CD14-positive monocyte (primary cell): ENCODE results near the gene ANKRD1. TPM values are rescaled to one million over a fixed set of nuclear protein-coding genes. Genes with fewer than 3 reads are reported as not detected.

ENCODE experiments used
- DNase-seq, 3 donors: peaks; one replicate each; pipeline ENCODE4 v3.0.0-alpha.2; 2011 to 2022
- H2AFZ ChIP-seq: 2 replicates; pipeline ENCODE4 v1.6.0; 2012; ENCODE audit warnings: mild to moderate bottlenecking, low read depth, low read length, inconsistent platforms; ENCODE audit not compliant: insufficient read depth, poor library complexity, severe bottlenecking
- H3K27ac ChIP-seq, 2 donors: 1 replicate in 1 of 2; 2 replicates in 1 of 2; pipeline ENCODE4 v1.5.1; 2012 to 2013; ENCODE audit warnings: low read length in 2 of 2, control low read depth in 1 of 2, inconsistent platforms in 1 of 2, low read depth in 1 of 2, mild to moderate bottlenecking in 1 of 2
- H3K27me3 ChIP-seq, 2 donors: one replicate each; pipeline versions ENCODE4 v1.6.0 to v1.6.1; 2011 to 2013; ENCODE audit warnings: low read length in 2 of 2; ENCODE audit not compliant: control insufficient read depth in 2 of 2, insufficient read depth in 2 of 2
- H3K36me3 ChIP-seq, 2 donors: replicated peaks in 1 of 2; 1 replicate in 1 of 2; 2 replicates in 1 of 2; pipeline versions ENCODE4 v1.5.1 to v1.6.1; 2012 to 2013; ENCODE audit warnings: low read length in 2 of 2, control low read depth in 1 of 2, inconsistent platforms in 1 of 2, mild to moderate bottlenecking in 1 of 2; ENCODE audit not compliant: insufficient read depth in 2 of 2, control insufficient read depth in 1 of 2
- H3K4me1 ChIP-seq, 2 donors: 1 replicate in 1 of 2; 2 replicates in 1 of 2; pipeline versions ENCODE4 v1.5.1 to v1.6.1; 2012 to 2013; ENCODE audit warnings: low read length in 2 of 2, control low read depth in 1 of 2, inconsistent platforms in 1 of 2, mild to moderate bottlenecking in 1 of 2, moderate library complexity in 1 of 2; ENCODE audit not compliant: insufficient read depth in 2 of 2, control insufficient read depth in 1 of 2
- H3K4me2 ChIP-seq: replicated peaks from 2 replicates; pipeline ENCODE3; 2012; ENCODE audit warnings: low read length, moderate library complexity, mild to moderate bottlenecking; ENCODE audit not compliant: poor library complexity, severe bottlenecking; ENCODE audit errors: extremely low read depth
- H3K4me3 ChIP-seq, 3 experiments: fragments of 200-600 bp in 1 of 3; sonication (generic) in 1 of 3; replicated peaks in 1 of 3; 1 replicate in 2 of 3; 2 replicates in 1 of 3; pipeline ENCODE4 v1.5.1; 2011 to 2013; ENCODE audit warnings: low read length in 3 of 3, mild to moderate bottlenecking in 3 of 3, control low read depth in 2 of 3, low read depth in 2 of 3, inconsistent platforms in 1 of 3, moderate library complexity in 1 of 3
- H3K79me2 ChIP-seq: 2 replicates; pipeline ENCODE4 v1.6.0; 2012; ENCODE audit warnings: mild to moderate bottlenecking, control low read depth, inconsistent platforms, low read length, moderate library complexity; ENCODE audit not compliant: insufficient read depth
- H3K9ac ChIP-seq: 2 replicates; pipeline ENCODE4 v1.6.0; 2017; ENCODE audit warnings: low read length, mild to moderate bottlenecking; ENCODE audit not compliant: insufficient read depth, poor library complexity, severe bottlenecking
- H3K9me3 ChIP-seq, 2 donors: replicated peaks in 1 of 2; 1 replicate in 1 of 2; 2 replicates in 1 of 2; pipeline versions ENCODE4 v1.5.1 to v1.6.1; 2012 to 2013; ENCODE audit warnings: low read length in 2 of 2, control low read depth in 1 of 2; ENCODE audit not compliant: control insufficient read depth in 1 of 2, insufficient read depth in 1 of 2
- H4K20me1 ChIP-seq: 2 replicates; pipeline ENCODE4 v1.6.0; 2012; ENCODE audit warnings: mild to moderate bottlenecking, low read length, control low read depth, moderate library complexity; ENCODE audit not compliant: insufficient read depth
- H3K27ac Mint-ChIP-seq, 7 donors: one replicate each; pipeline ENCODE4 v1.8.0; 2020; ENCODE audit warnings: mild to moderate bottlenecking in 7 of 7, mixed read lengths in 7 of 7, moderate library complexity in 6 of 7, inconsistent platforms in 2 of 7
- H3K27me3 Mint-ChIP-seq, 3 donors: one replicate each; pipeline ENCODE4 v1.8.0; 2021 to 2022; ENCODE audit warnings: low read depth in 3 of 3, mild to moderate bottlenecking in 3 of 3, mixed read lengths in 3 of 3, moderate library complexity in 3 of 3, inconsistent platforms in 1 of 3
- H3K36me3 Mint-ChIP-seq, 2 donors: one replicate each; pipeline ENCODE4 v1.8.0; 2020; ENCODE audit warnings: mixed read lengths in 2 of 2, inconsistent platforms in 1 of 2, mild to moderate bottlenecking in 1 of 2
- H3K4me1 Mint-ChIP-seq: one replicate; pipeline ENCODE4 v1.8.0; 2020; ENCODE audit warnings: mild to moderate bottlenecking, mixed read lengths
- H3K4me3 Mint-ChIP-seq, 2 donors: one replicate each; pipeline ENCODE4 v1.8.0; 2020; ENCODE audit warnings: mild to moderate bottlenecking in 2 of 2, mixed read lengths in 2 of 2, moderate library complexity in 1 of 2
- H3K9me3 Mint-ChIP-seq, 7 donors: one replicate each; pipeline ENCODE4 v1.8.0; 2020 to 2022; ENCODE audit warnings: mixed read lengths in 7 of 7, mild to moderate bottlenecking in 6 of 7, moderate library complexity in 6 of 7, inconsistent platforms in 2 of 7
- CTCF ChIP-seq: fragments of 200-600 bp; IDR thresholded peaks from one replicate; pipeline ENCODE4 v1.8.0; 2022; ENCODE audit warnings: antibody characterized with exemption, mild to moderate bottlenecking
- WGBS: methylation state at CpG from one replicate; pipeline ENCODE4 v1.1.5; 2013; ENCODE audit warnings: missing lambda C conversion rate; ENCODE audit not compliant: insufficient coverage; 5-methylcytosine and 5-hydroxymethylcytosine counted together
- intact Hi-C, 2 donors: fragments of 100-400 bp; cut with micrococcal nuclease; formaldehyde crosslinking; loops; one replicate each; pipeline versions ENCODE4 v1.15.0 to v1.15.1; 2023
- polyA plus RNA-seq, 3 donors: library from polyadenylated mRNA; depleted of rRNA in 1 of 3; unstranded in 2 of 3; stranded (reverse) in 1 of 3; fragments of 300-500 nt in 2 of 3; fragments of >200 nt in 1 of 3; fragmentation: Illumina TruSeq in 2 of 3; gene quantifications; 1 replicate in 2 of 3; 2 replicates in 1 of 3; pipeline ENCODE4 v1.2.3, GENCODE V29; 2012 to 2021

ANKRD1 gene
- polyA plus RNA-seq, 3 donors: not detected

GRCh38 chr10:90916392-90917237 lies 4.3 kb downstream of the ANKRD1 start:
- Histone ChIP-seq H2AFZ (no peak overlapping the region), H4K20me1 (no peaks in the 10 kb centered on the region), H3K36me3 (no peaks in the 10 kb centered on the region), H3K4me3 (no peak overlapping the region), H3K4me2 (no peak overlapping the region), H3K9ac (no peak overlapping the region), H3K9me3 (no peaks in the 10 kb centered on the region), H3K79me2 (no peaks in the 10 kb centered on the region), H3K27me3 (no peaks in the 10 kb centered on the region), H3K4me1 (no peaks in the 10 kb centered on the region), H3K27ac (no peak overlapping the region)
- Mint-ChIP-seq H3K4me1 (peaks cover 4% of the 10 kb centered on the region), H3K36me3 (no peaks in the 10 kb centered on the region), H3K4me3 (no peak overlapping the region), H3K27ac (peak overlapping the region in 1 of 7 donors; percentile 9), H3K9me3 (no peaks in the 10 kb centered on the region), H3K27me3 (peaks cover 5 to 6% (median 6%) of the 10 kb centered on the region in 3 donors)
- intact Hi-C loops: loop anchor here in 1 of 2 donors (10.0 kb wide), 1 partner anchor 338 kb away; no protein-coding TSS in a partner anchor
- DNase-seq: no peak
- no peak for TF ChIP-seq CTCF
- 80% methylated on average over 1 of the region's 6 CpGs for WGBS

GRCh38 chr10:90915766-90916075 lies 5.2 kb downstream of the ANKRD1 start:
- 75% methylated on average over 8 of the region's 11 CpGs for WGBS
- no peak for DNase-seq
- no peaks in the 10 kb centered on the region for H3K36me3 ChIP-seq
- H3K79me2 ChIP-seq: no peaks in the 10 kb centered on the region
- no peaks in the 10 kb centered on the region for H3K9me3 ChIP-seq
- no peak for TF ChIP-seq CTCF
- H3K4me2 ChIP-seq: no peak overlapping the region
- no peaks in the 10 kb centered on the region for H4K20me1 ChIP-seq
- no peak overlapping the region for H3K27ac ChIP-seq
- H3K4me1 Mint-ChIP-seq: peaks cover 2% of the 10 kb centered on the region
- H3K27me3 ChIP-seq: no peaks in the 10 kb centered on the region
- no peak overlapping the region for H3K4me3 Mint-ChIP-seq
- H3K36me3 Mint-ChIP-seq: no peaks in the 10 kb centered on the region
- no peak overlapping the region for H2AFZ ChIP-seq
- H3K4me3 ChIP-seq: no peak overlapping the region
- no peaks in the 10 kb centered on the region for H3K4me1 ChIP-seq
- H3K27me3 Mint-ChIP-seq: peaks cover 5 to 6% (median 5%) of the 10 kb centered on the region in 3 donors
- no peak overlapping the region for H3K27ac Mint-ChIP-seq
- H3K9me3 Mint-ChIP-seq: no peaks in the 10 kb centered on the region
- no peak overlapping the region for H3K9ac ChIP-seq
- intact Hi-C loops: loop anchor here in 1 of 2 donors (10.0 kb wide), 1 partner anchor 339 kb away; no protein-coding TSS in a partner anchor
